HepG2 (cell line): ENCODE data around the gene TGM2. TPM values are rescaled to one million over a fixed set of nuclear protein-coding genes. Genes with fewer than 3 reads are reported as not detected.

Experiments
- ERF ChIP-seq: IDR thresholded peaks from 2 replicates; pipeline ENCODE4 v1.6.1; 2018; ENCODE audit warnings: missing biosample characterization, missing genetic modification reagents
- FOSL2 ChIP-seq: sonication (generic); formaldehyde crosslinking; IDR thresholded peaks from 2 replicates; pipeline ENCODE4 v1.4.0; 2020; ENCODE audit warnings: missing genetic modification reagents
- HHEX ChIP-seq: IDR thresholded peaks from 2 replicates; pipeline ENCODE4 v1.6.1; 2016; ENCODE audit warnings: control low read depth
- JUN ChIP-seq: sonication (generic); formaldehyde crosslinking; IDR thresholded peaks from 2 replicates; pipeline ENCODE4 v1.4.0; 2020; ENCODE audit warnings: mild to moderate bottlenecking, missing genetic modification reagents
- KLF11 ChIP-seq: IDR thresholded peaks from 2 replicates; pipeline ENCODE4 v1.6.1; 2016; ENCODE audit warnings: missing compliant biosample characterization
- KMT2B ChIP-seq: IDR thresholded peaks from 2 replicates; pipeline ENCODE4 v1.6.1; 2016; ENCODE audit warnings: missing genetic modification reagents, missing compliant biosample characterization
- NCOA5 ChIP-seq: sonication (generic); formaldehyde crosslinking; IDR thresholded peaks from 2 replicates; pipeline ENCODE4 v1.4.0; 2020; ENCODE audit warnings: missing genetic modification reagents
- RBM39 ChIP-seq: fragments of 200-400 bp; formaldehyde crosslinking; IDR thresholded peaks from one replicate; pipeline ENCODE4 v1.6.1; 2018; ENCODE audit warnings: antibody characterized with exemption, mild to moderate bottlenecking, low read depth, low read length; ENCODE audit not compliant: poor library complexity, severe bottlenecking
- TBL1XR1 ChIP-seq: fragments of 150-350 bp; IDR thresholded peaks from 2 replicates; pipeline ENCODE4 v1.6.1; 2014; ENCODE audit warnings: borderline replicate concordance, low read length; ENCODE audit not compliant: partially characterized antibody
- THAP11 ChIP-seq: IDR thresholded peaks from 2 replicates; pipeline ENCODE4 v1.6.1; 2016; ENCODE audit warnings: missing biosample characterization, missing genetic modification reagents
- ZFP62 ChIP-seq: sonication (generic); formaldehyde crosslinking; IDR thresholded peaks from 2 replicates; pipeline ENCODE4 v1.4.0; 2020; ENCODE audit warnings: missing genetic modification reagents
- ZNF24 ChIP-seq: fragments of 450-650 bp; IDR thresholded peaks from 2 replicates; pipeline ENCODE4 v1.6.1; 2017; ENCODE audit warnings: antibody characterized with exemption, mild to moderate bottlenecking
- ZNF292 ChIP-seq: sonication (generic); formaldehyde crosslinking; IDR thresholded peaks from 2 replicates; pipeline ENCODE4 v1.8.1; 2022; ENCODE audit warnings: mild to moderate bottlenecking, low read depth, missing genetic modification reagents, borderline replicate concordance
- ZNF644 ChIP-seq: IDR thresholded peaks from 2 replicates; pipeline ENCODE4 v1.6.1; 2016; ENCODE audit warnings: low read depth
- ZNF772 ChIP-seq: sonication (generic); formaldehyde crosslinking; IDR thresholded peaks from 2 replicates; pipeline ENCODE4 v1.5.0; 2020; ENCODE audit warnings: mild to moderate bottlenecking, missing genetic modification reagents
- polyA plus RNA-seq, 8 experiments: library from polyadenylated mRNA; depleted of rRNA in 3 of 8; stranded (reverse) in 7 of 8; unstranded in 1 of 8; fragments of >200 nt; fragmentation: Illumina TruSeq in 4 of 8; extraction: Trizol in 4 of 8; gene quantifications; 2 replicates each; pipeline versions ENCODE4 v1.2.1 to v1.2.3, GENCODE V29; 2011 to 2016; ENCODE audit warnings: low read depth in 4 of 8, missing spikeins in 1 of 8, mixed read lengths in 1 of 8; ENCODE audit not compliant: insufficient read depth in 1 of 8
- total RNA-seq, 5 experiments: library from RNA; depleted of rRNA; stranded (reverse); fragments of >200 nt; fragmentation: Illumina TruSeq; extraction: Trizol; gene quantifications; 2 replicates each; pipeline ENCODE4 v1.2.3, GENCODE V29; 2016; ENCODE audit warnings: low read depth in 1 of 5
- TF ChIP-seq, protein P1 (sequence below): IDR thresholded peaks from 2 replicates; pipeline ENCODE4 v1.6.1; 2016; ENCODE audit warnings: low read depth
- TF ChIP-seq, protein P2 (sequence below): sonication (generic); formaldehyde crosslinking; IDR thresholded peaks from 2 replicates; pipeline ENCODE4 v1.8.0; 2022; ENCODE audit warnings: mild to moderate bottlenecking, missing genetic modification reagents; ENCODE audit not compliant: insufficient replicate concordance
- TF ChIP-seq, protein P3 (sequence below): sonication (generic); formaldehyde crosslinking; IDR thresholded peaks from 2 replicates; pipeline ENCODE4 v1.4.0; 2020; ENCODE audit warnings: missing genetic modification reagents, borderline replicate concordance
- TF ChIP-seq, protein P4 (sequence below): sonication (generic); formaldehyde crosslinking; IDR thresholded peaks from 2 replicates; pipeline ENCODE4 v1.5.0; 2020; ENCODE audit warnings: missing genetic modification reagents, mild to moderate bottlenecking, borderline replicate concordance
- TF ChIP-seq, protein P5 (sequence below): sonication (generic); formaldehyde crosslinking; IDR thresholded peaks from 2 replicates; pipeline ENCODE4 v1.4.0; 2020; ENCODE audit warnings: missing genetic modification reagents

TGM2 gene
- total and polyA plus RNA-seq, 2 of the 13 experiments (the other 11 are each of a cell fraction or from before 2014, with no cell fraction given) = 4.2 to 46.4 TPM

DNA sequence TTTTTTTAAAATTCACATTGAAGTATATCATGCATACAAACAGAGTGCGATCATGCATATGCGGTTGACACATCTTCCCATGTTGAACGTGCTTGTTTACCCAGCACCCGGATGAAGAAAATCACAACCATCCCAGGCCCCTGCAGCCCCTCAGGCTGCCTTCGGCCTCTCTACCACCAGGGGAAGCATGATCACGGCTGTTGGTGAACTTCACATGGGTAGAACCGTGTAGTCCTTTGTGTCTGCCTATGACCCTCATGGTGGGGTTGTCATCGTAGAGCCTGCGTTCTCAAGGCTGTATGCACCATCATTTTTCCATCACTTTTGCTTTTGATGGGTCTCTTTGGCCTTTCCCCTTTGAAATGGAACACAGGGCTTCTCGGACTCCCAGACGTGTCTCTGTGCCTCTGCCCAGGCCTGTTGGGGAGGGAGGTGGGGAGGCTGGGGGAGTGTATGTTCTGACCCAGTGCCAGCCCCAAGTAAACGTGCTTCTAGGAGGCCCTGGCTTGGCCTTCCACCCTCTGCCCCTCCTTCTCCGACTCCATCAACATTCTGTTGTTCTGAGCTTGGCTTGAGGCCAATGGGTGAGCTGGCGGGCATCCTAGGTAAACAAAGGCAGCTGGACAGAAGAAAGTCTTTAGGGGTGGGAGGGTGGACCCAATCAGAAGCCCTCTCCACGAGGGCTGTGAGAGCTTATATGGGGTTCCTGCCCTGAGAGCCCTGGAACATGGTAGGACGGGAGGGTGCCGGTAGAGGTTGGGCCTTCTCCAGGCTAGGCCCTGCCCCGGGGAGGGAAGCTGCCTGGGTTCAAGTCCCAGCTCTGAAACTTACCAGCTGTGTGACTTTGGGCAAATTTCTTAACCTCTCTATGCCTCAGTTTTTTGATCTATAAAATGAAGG lies 39.7 kb downstream of the TGM2 start (continued):
- TF ChIP-seq, protein P1, sequence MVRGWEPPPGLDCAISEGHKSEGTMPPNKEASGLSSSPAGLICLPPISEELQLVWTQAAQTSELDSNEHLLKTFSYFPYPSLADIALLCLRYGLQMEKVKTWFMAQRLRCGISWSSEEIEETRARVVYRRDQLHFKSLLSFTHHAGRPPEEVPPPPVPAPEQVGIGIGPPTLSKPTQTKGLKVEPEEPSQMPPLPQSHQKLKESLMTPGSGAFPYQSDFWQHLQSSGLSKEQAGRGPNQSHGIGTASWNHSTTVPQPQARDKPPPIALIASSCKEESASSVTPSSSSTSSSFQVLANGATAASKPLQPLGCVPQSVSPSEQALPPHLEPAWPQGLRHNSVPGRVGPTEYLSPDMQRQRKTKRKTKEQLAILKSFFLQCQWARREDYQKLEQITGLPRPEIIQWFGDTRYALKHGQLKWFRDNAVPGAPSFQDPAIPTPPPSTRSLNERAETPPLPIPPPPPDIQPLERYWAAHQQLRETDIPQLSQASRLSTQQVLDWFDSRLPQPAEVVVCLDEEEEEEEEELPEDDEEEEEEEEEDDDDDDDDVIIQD = no peak
- peak; percentile 53 for TF ChIP-seq THAP11 (CRISPR knock-in tag)
- TF ChIP-seq FOSL2 (CRISPR knock-in tag) = peak; percentile 80
- TF ChIP-seq ZNF772 (CRISPR knock-in tag) = peak; percentile 51; the same call in 1 of the 2 replicates
- TF ChIP-seq KLF11 (CRISPR knock-in tag) = peak; percentile 81
- no peak; the same call in 1 of the 2 replicates for TF ChIP-seq ZNF292 (CRISPR knock-in tag)
- TF ChIP-seq ZFP62 = no peak
- no peak for TF ChIP-seq JUN (CRISPR knock-in tag)
- TF ChIP-seq, protein P2, sequence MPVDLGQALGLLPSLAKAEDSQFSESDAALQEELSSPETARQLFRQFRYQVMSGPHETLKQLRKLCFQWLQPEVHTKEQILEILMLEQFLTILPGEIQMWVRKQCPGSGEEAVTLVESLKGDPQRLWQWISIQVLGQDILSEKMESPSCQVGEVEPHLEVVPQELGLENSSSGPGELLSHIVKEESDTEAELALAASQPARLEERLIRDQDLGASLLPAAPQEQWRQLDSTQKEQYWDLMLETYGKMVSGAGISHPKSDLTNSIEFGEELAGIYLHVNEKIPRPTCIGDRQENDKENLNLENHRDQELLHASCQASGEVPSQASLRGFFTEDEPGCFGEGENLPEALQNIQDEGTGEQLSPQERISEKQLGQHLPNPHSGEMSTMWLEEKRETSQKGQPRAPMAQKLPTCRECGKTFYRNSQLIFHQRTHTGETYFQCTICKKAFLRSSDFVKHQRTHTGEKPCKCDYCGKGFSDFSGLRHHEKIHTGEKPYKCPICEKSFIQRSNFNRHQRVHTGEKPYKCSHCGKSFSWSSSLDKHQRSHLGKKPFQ (CRISPR knock-in tag) = peak; percentile 74
- TF ChIP-seq ZNF24 = 0 out of 2 replicates have a peak, but pooled peaks have one; percentile 40
- TF ChIP-seq, protein P3, sequence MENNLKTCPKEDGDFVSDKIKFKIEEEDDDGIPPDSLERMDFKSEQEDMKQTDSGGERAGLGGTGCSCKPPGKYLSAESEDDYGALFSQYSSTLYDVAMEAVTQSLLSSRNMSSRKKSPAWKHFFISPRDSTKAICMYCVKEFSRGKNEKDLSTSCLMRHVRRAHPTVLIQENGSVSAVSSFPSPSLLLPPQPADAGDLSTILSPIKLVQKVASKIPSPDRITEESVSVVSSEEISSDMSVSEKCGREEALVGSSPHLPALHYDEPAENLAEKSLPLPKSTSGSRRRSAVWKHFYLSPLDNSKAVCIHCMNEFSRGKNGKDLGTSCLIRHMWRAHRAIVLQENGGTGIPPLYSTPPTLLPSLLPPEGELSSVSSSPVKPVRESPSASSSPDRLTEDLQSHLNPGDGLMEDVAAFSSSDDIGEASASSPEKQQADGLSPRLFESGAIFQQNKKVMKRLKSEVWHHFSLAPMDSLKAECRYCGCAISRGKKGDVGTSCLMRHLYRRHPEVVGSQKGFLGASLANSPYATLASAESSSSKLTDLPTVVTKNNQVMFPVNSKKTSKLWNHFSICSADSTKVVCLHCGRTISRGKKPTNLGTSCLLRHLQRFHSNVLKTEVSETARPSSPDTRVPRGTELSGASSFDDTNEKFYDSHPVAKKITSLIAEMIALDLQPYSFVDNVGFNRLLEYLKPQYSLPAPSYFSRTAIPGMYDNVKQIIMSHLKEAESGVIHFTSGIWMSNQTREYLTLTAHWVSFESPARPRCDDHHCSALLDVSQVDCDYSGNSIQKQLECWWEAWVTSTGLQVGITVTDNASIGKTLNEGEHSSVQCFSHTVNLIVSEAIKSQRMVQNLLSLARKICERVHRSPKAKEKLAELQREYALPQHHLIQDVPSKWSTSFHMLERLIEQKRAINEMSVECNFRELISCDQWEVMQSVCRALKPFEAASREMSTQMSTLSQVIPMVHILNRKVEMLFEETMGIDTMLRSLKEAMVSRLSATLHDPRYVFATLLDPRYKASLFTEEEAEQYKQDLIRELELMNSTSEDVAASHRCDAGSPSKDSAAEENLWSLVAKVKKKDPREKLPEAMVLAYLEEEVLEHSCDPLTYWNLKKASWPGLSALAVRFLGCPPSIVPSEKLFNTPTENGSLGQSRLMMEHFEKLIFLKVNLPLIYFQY (CRISPR knock-in tag) = peak; percentile 84; the same call in 1 of the 2 replicates
- no peak for TF ChIP-seq KMT2B (CRISPR knock-in tag)
- TF ChIP-seq, protein P4, sequence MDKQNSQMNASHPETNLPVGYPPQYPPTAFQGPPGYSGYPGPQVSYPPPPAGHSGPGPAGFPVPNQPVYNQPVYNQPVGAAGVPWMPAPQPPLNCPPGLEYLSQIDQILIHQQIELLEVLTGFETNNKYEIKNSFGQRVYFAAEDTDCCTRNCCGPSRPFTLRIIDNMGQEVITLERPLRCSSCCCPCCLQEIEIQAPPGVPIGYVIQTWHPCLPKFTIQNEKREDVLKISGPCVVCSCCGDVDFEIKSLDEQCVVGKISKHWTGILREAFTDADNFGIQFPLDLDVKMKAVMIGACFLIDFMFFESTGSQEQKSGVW (CRISPR knock-in tag) = no peak
- TF ChIP-seq, protein P5, sequence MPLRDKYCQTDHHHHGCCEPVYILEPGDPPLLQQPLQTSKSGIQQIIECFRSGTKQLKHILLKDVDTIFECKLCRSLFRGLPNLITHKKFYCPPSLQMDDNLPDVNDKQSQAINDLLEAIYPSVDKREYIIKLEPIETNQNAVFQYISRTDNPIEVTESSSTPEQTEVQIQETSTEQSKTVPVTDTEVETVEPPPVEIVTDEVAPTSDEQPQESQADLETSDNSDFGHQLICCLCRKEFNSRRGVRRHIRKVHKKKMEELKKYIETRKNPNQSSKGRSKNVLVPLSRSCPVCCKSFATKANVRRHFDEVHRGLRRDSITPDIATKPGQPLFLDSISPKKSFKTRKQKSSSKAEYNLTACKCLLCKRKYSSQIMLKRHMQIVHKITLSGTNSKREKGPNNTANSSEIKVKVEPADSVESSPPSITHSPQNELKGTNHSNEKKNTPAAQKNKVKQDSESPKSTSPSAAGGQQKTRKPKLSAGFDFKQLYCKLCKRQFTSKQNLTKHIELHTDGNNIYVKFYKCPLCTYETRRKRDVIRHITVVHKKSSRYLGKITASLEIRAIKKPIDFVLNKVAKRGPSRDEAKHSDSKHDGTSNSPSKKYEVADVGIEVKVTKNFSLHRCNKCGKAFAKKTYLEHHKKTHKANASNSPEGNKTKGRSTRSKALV (CRISPR knock-in tag) = no peak
- no peak for TF ChIP-seq HHEX (CRISPR knock-in tag)
- peak; percentile 68 for TF ChIP-seq RBM39
- no peak for TF ChIP-seq TBL1XR1
- no peak for TF ChIP-seq NCOA5 (CRISPR knock-in tag)
- peak; percentile 38; the same call in 1 of the 2 replicates for TF ChIP-seq ERF (CRISPR knock-in tag)
- peak; percentile 42 for TF ChIP-seq ZNF644 (CRISPR knock-in tag)
